ENCODE data around the gene MRPL43. TPM values are rescaled to one million over a fixed set of nuclear protein-coding genes. Genes with fewer than 3 reads are reported as not detected.

Gene MRPL43
- total RNA-seq, 1 experiment from 2014 or later = 91.3 TPM

GRCh38 chr10:101033276-101033675, 46.0 kb upstream of the MRPL43 start:
- ChIA-PET POLR2A (no interaction called here), CTCF (interaction anchor here (4.6 kb wide), 1 partner anchor 22 kb away, joined by 48 read pairs; no protein-coding TSS in a partner anchor)
- H3K4me3 Mint-ChIP-seq = no peak overlapping the region
- H3K36me3 Mint-ChIP-seq = no peaks in the 10 kb centered on the region
- H3K27ac Mint-ChIP-seq = no peak overlapping the region
- no peak for DNase-seq (ENCODE audit: low spot score)
- TF ChIP-seq OVOL2 (CRISPR knock-in tag; IDR thresholded peaks at IDR 0.05; ENCODE audit: borderline replicate concordance) (no peak), E2F5 (CRISPR knock-in tag; IDR thresholded peaks at IDR 0.05) (no peak), ARID4B (CRISPR knock-in tag; IDR thresholded peaks at IDR 0.05; ENCODE audit: borderline replicate concordance) (no peak), NR1H2 (CRISPR knock-in tag; IDR thresholded peaks at IDR 0.05) (no peak), USF2 (CRISPR knock-in tag; IDR thresholded peaks at IDR 0.05) (no peak), ZNF671 (CRISPR knock-in tag; IDR thresholded peaks at IDR 0.05) (no peak), ZNF512 (CRISPR knock-in tag; IDR thresholded peaks at IDR 0.05; ENCODE audit: borderline replicate concordance) (no peak), ZNF281 (CRISPR knock-in tag; IDR thresholded peaks at IDR 0.05) (no peak), TEAD4 (CRISPR knock-in tag; IDR thresholded peaks at IDR 0.05) (no peak), NR3C1 (CRISPR knock-in tag; conservative IDR thresholded peaks at IDR 0.05; ENCODE audit: low read depth) (no peak), RORB (CRISPR knock-in tag; IDR thresholded peaks at IDR 0.05) (no peak), NFYB (CRISPR knock-in tag; conservative IDR thresholded peaks at IDR 0.05; ENCODE audit: low read depth) (no peak), SMAD4 (CRISPR knock-in tag; IDR thresholded peaks at IDR 0.05) (no peak), ATF1 (CRISPR knock-in tag; IDR thresholded peaks at IDR 0.05) (no peak), TCF7 (CRISPR knock-in tag; IDR thresholded peaks at IDR 0.05; ENCODE audit: low read depth) (no peak), PRRX2 (CRISPR knock-in tag; IDR thresholded peaks at IDR 0.05) (no peak)
- no peak for ATAC-seq
- H3K9me3 Mint-ChIP-seq = no peaks in the 10 kb centered on the region
- peaks cover 26% of the 10 kb centered on the region for H3K4me1 Mint-ChIP-seq
- peaks cover 67% of the 10 kb centered on the region for H3K27me3 Mint-ChIP-seq (ENCODE audit: low read depth)
